NCI-H1930 (cell line): ENCODE measurements around the gene PCBP3.
A peak's percentile ranks its signal among the peaks of the same experiment; 100 is the strongest.
"Not testable (repeated sequence)": the region's sequence is repeated elsewhere in the genome, so short reads cannot be mapped to it uniquely, and the experiment has no call there.

ENCODE experiments used
- DNase-seq, 2 experiments: peaks; one replicate each; lab custom pipeline; 2025; lab: John Stamatoyannopoulos, UW

The PCBP3 gene

GRCh38 chr21:45970674-45971615 lies 327.4 kb downstream of the PCBP3 start:
- DNase-seq: peak in 1 of 2 experiments; percentile 31

GRCh38 chr21:45971616-45972352 lies 328.3 kb downstream of the PCBP3 start:
- DNase-seq: no peak

- DNase-seq: no peak
These were observed 328.8 kb downstream of the PCBP3 start for GRCh38 chr21:45972353-45972715.

- no peak for DNase-seq
These were observed 329.4 kb downstream of the PCBP3 start for GRCh38 chr21:45972716-45973474.

GRCh38 chr21:45973475-45974072 lies 330.0 kb downstream of the PCBP3 start:
- peak; percentile 13 to 45 for DNase-seq

GRCh38 chr21:45974073-45975019 lies 330.8 kb downstream of the PCBP3 start:
- no peak for DNase-seq

GRCh38 chr21:45975020-45975666 lies 331.6 kb downstream of the PCBP3 start:
- no peak for DNase-seq

- DNase-seq: not testable (repeated sequence)
These were observed 332.3 kb downstream of the PCBP3 start for GRCh38 chr21:45975667-45976409.

- no peak for DNase-seq
These were observed 333.3 kb downstream of the PCBP3 start for GRCh38 chr21:45976701-45977311.

- DNase-seq: no peak
These were observed 333.9 kb downstream of the PCBP3 start for GRCh38 chr21:45977396-45977795.

GRCh38 chr21:45979141-45979631 lies 335.7 kb downstream of the PCBP3 start:
- no peak for DNase-seq

- DNase-seq: no peak
These were observed 336.1 kb downstream of the PCBP3 start for GRCh38 chr21:45979651-45980050.

GRCh38 chr21:45980271-45980670 lies 336.7 kb downstream of the PCBP3 start:
- no peak for DNase-seq

GRCh38 chr21:45980697-45981096 lies 337.2 kb downstream of the PCBP3 start:
- no peak for DNase-seq

GRCh38 chr21:45981151-45982091 lies 337.9 kb downstream of the PCBP3 start, which contains the start of gene COL6A1:
Gene COL6A1, plus strand, starts transcription at chr21:45981770. Its CDS starts 81 bp downstream, at chr21:45981851.
- peak; percentile 48 to 51 for DNase-seq

GRCh38 chr21:45982092-45982757 lies 338.7 kb downstream of the PCBP3 start:
- DNase-seq: no peak
